Right lobe of liver (tissue), 4 donors: ENCODE results near the gene ACAN.

ENCODE experiments used
- POLR2A ChIP-seq: fragments of 450-650 bp; IDR thresholded peaks from one replicate; pipeline ENCODE4 v1.6.1; 2017; ENCODE audit warnings: antibody characterized with exemption, mild to moderate bottlenecking
- TF ChIP-seq, protein P1 (sequence below), 4 donors: fragments of 200-600 bp in 3 of 4; fragments of 450-650 bp in 1 of 4; IDR thresholded peaks; one replicate each; pipeline versions ENCODE4 v1.5.1 to v1.8.0; 2016 to 2022; ENCODE audit warnings: antibody characterized with exemption in 4 of 4, mild to moderate bottlenecking in 2 of 4
- donor health status: DM: no; HTN: no; CAD: no.
- donor health status: DM: no; HTN: no; CAD: no.
- donor health status: DM: no; HTN: yes; CAD: no.

DNA sequence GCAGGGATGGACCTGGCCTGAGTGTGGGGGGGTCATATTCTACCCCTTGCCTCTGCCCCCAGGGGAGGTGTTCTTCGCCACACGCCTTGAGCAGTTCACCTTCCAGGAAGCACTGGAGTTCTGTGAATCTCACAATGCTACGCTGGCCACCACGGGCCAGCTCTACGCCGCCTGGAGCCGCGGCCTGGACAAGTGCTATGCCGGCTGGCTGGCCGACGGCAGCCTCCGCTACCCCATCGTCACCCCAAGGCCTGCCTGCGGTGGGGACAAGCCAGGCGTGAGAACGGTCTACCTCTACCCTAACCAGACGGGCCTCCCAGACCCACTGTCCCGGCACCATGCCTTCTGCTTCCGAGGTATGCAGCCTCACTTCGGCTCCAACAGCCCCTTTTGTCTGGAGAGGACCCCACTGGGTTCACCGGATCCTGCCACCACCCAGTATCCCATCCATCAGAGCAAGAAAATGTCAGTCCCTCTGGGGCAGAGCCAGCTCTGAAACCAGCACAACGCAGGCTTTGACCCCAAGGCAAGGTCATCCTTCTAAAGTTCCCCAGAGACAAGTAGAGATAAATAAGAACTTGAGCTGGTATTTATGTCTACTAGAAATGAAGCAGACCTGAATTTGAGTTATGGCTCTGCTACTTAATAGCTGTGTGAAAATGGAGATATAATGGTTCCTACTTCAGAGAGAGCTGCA is 46.3 kb downstream of the ACAN start:
- no peak for TF ChIP-seq POLR2A
- TF ChIP-seq, protein P1, sequence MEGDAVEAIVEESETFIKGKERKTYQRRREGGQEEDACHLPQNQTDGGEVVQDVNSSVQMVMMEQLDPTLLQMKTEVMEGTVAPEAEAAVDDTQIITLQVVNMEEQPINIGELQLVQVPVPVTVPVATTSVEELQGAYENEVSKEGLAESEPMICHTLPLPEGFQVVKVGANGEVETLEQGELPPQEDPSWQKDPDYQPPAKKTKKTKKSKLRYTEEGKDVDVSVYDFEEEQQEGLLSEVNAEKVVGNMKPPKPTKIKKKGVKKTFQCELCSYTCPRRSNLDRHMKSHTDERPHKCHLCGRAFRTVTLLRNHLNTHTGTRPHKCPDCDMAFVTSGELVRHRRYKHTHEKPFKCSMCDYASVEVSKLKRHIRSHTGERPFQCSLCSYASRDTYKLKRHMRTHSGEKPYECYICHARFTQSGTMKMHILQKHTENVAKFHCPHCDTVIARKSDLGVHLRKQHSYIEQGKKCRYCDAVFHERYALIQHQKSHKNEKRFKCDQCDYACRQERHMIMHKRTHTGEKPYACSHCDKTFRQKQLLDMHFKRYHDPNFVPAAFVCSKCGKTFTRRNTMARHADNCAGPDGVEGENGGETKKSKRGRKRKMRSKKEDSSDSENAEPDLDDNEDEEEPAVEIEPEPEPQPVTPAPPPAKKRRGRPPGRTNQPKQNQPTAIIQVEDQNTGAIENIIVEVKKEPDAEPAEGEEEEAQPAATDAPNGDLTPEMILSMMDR (IDR thresholded peaks at IDR 0.05) = no peak
